HepG2 (cell line): ENCODE measurements around the gene ANAPC2. TPM values are rescaled to one million over a fixed set of nuclear protein-coding genes. Genes with fewer than 3 reads are reported as not detected.

Experiments
- DMTF1 ChIP-seq: sonication (generic); formaldehyde crosslinking; IDR thresholded peaks from 2 replicates; pipeline ENCODE4 v1.4.0; 2020; ENCODE audit warnings: mild to moderate bottlenecking, missing genetic modification reagents
- DNMT3B ChIP-seq: conservative IDR thresholded peaks from 2 replicates; pipeline ENCODE4 v1.6.1; 2016; ENCODE audit warnings: missing biosample characterization, control low read depth
- FOXA3 ChIP-seq: IDR thresholded peaks from 2 replicates; pipeline ENCODE4 v1.6.1; 2016; ENCODE audit warnings: missing genetic modification reagents, missing compliant biosample characterization
- GLI4 ChIP-seq: sonication (generic); formaldehyde crosslinking; IDR thresholded peaks from 2 replicates; pipeline ENCODE4 v1.5.1; 2020; ENCODE audit warnings: missing genetic modification reagents, mild to moderate bottlenecking, moderate library complexity, borderline replicate concordance
- POLR2G ChIP-seq: fragments of 200-400 bp; formaldehyde crosslinking; IDR thresholded peaks from 2 replicates; pipeline ENCODE4 v1.6.1; 2018; ENCODE audit warnings: mild to moderate bottlenecking, low read depth, low read length, moderate library complexity
- RBM22 ChIP-seq: fragments of 200-400 bp; formaldehyde crosslinking; optimal IDR thresholded peaks from 2 replicates; pipeline ENCODE3; 2017; ENCODE audit warnings: mild to moderate bottlenecking, low read length, moderate library complexity
- SMAD1 ChIP-seq: sonication (generic); formaldehyde crosslinking; IDR thresholded peaks from 2 replicates; pipeline ENCODE4 v1.4.0; 2020; ENCODE audit warnings: missing genetic modification reagents, low read depth, mild to moderate bottlenecking, borderline replicate concordance
- SRF ChIP-seq: IDR thresholded peaks from 2 replicates; pipeline ENCODE4 v1.6.1; 2011; ENCODE audit warnings: mild to moderate bottlenecking, low read depth, low read length, moderate library complexity
- SSRP1 ChIP-seq: IDR thresholded peaks from 2 replicates; pipeline ENCODE4 v1.6.1; 2016; ENCODE audit warnings: control low read depth
- YY1 ChIP-seq: IDR thresholded peaks from 2 replicates; pipeline ENCODE4 v1.6.1; 2011; ENCODE audit warnings: low read length, low read depth, moderate library complexity, mild to moderate bottlenecking; ENCODE audit not compliant: insufficient read depth, insufficient replicate concordance
- ZBTB46 ChIP-seq: sonication (generic); formaldehyde crosslinking; IDR thresholded peaks from 2 replicates; pipeline ENCODE4 v1.4.0; 2020; ENCODE audit warnings: mild to moderate bottlenecking, missing genetic modification reagents, borderline replicate concordance
- ZNF317 ChIP-seq: sonication (generic); formaldehyde crosslinking; IDR thresholded peaks from 2 replicates; pipeline ENCODE4 v1.5.0; 2020; ENCODE audit warnings: mild to moderate bottlenecking, missing genetic modification reagents
- ZNF382 ChIP-seq: sonication (generic); formaldehyde crosslinking; IDR thresholded peaks from 2 replicates; pipeline ENCODE4 v1.5.0; 2020; ENCODE audit warnings: missing genetic modification reagents, mild to moderate bottlenecking, borderline replicate concordance
- ZNF614 ChIP-seq: IDR thresholded peaks from 2 replicates; pipeline ENCODE4 v1.6.1; 2018; ENCODE audit warnings: missing biosample characterization, missing genetic modification reagents, inconsistent platforms, borderline replicate concordance
- ZNF652 ChIP-seq: IDR thresholded peaks from 2 replicates; pipeline ENCODE4 v1.6.1; 2016; ENCODE audit warnings: low read depth, borderline replicate concordance
- ZNF724P ChIP-seq: sonication (generic); formaldehyde crosslinking; IDR thresholded peaks from 2 replicates; pipeline ENCODE4 v1.8.0; 2022; ENCODE audit warnings: missing genetic modification reagents, borderline replicate concordance
- ZNF746 ChIP-seq: sonication (generic); formaldehyde crosslinking; IDR thresholded peaks from 2 replicates; pipeline ENCODE4 v1.8.0; 2022; ENCODE audit warnings: mild to moderate bottlenecking, missing genetic modification reagents
- ZNF780A ChIP-seq: sonication (generic); formaldehyde crosslinking; IDR thresholded peaks from 2 replicates; pipeline ENCODE4 v1.8.0; 2022; ENCODE audit warnings: mild to moderate bottlenecking, missing genetic modification reagents, moderate library complexity
- ZNF792 ChIP-seq: IDR thresholded peaks from 2 replicates; pipeline ENCODE4 v1.6.1; 2016
- polyA plus RNA-seq, 8 experiments: library from polyadenylated mRNA; depleted of rRNA in 3 of 8; stranded (reverse) in 7 of 8; unstranded in 1 of 8; fragments of >200 nt; fragmentation: Illumina TruSeq in 4 of 8; extraction: Trizol in 4 of 8; gene quantifications; 2 replicates each; pipeline versions ENCODE4 v1.2.1 to v1.2.3, GENCODE V29; 2011 to 2016; ENCODE audit warnings: low read depth in 4 of 8, missing spikeins in 1 of 8, mixed read lengths in 1 of 8; ENCODE audit not compliant: insufficient read depth in 1 of 8
- total RNA-seq, 5 experiments: library from RNA; depleted of rRNA; stranded (reverse); fragments of >200 nt; fragmentation: Illumina TruSeq; extraction: Trizol; gene quantifications; 2 replicates each; pipeline ENCODE4 v1.2.3, GENCODE V29; 2016; ENCODE audit warnings: low read depth in 1 of 5
- TF ChIP-seq, protein P1 (sequence below): sonication (generic); formaldehyde crosslinking; IDR thresholded peaks from 2 replicates; pipeline ENCODE4 v1.8.0; 2022; ENCODE audit warnings: mild to moderate bottlenecking, missing genetic modification reagents, moderate library complexity
- TF ChIP-seq, protein P2 (sequence below): IDR thresholded peaks from 2 replicates; pipeline ENCODE4 v1.6.1; 2018; ENCODE audit warnings: missing genetic modification reagents

ANAPC2 gene
- total and polyA plus RNA-seq, 2 of the 13 experiments (the other 11 are each of a cell fraction or from before 2014, with no cell fraction given) = 12.3 to 15.4 TPM

GRCh38 chr9:137129456-137130175 is 58.7 kb downstream of the ANAPC2 start (continued):
- TF ChIP-seq ZNF746 (CRISPR knock-in tag) (peak; percentile 32; the same call in 1 of the 2 replicates), FOXA3 (CRISPR knock-in tag) (peak; percentile 40; the same call in 1 of the 2 replicates), RBM22 (peak; percentile 91), DNMT3B (0 out of 2 replicates have a peak, but pooled peaks have one; percentile 48), ZNF614 (peak; percentile 61; the same call in 1 of the 2 replicates), SMAD1 (peak; percentile 50; the same call in 1 of the 2 replicates), ZNF780A (CRISPR knock-in tag) (no peak), POLR2G (peak; percentile 86), ZNF652 (CRISPR knock-in tag) (no peak), GLI4 (no peak), SRF (no peak), SSRP1 (CRISPR knock-in tag) (no peak), ZNF792 (CRISPR knock-in tag) (no peak; the same call in 1 of the 2 replicates), DMTF1 (CRISPR knock-in tag) (no peak), ZNF317 (CRISPR knock-in tag) (peak; percentile 48; the same call in 1 of the 2 replicates), YY1 (peak; percentile 93), ZBTB46 (CRISPR knock-in tag) (no peak), ZNF724P (CRISPR knock-in tag) (0 out of 2 replicates have a peak, but pooled peaks have one; percentile 29), ZNF382 (no peak)
- TF ChIP-seq, protein P1, sequence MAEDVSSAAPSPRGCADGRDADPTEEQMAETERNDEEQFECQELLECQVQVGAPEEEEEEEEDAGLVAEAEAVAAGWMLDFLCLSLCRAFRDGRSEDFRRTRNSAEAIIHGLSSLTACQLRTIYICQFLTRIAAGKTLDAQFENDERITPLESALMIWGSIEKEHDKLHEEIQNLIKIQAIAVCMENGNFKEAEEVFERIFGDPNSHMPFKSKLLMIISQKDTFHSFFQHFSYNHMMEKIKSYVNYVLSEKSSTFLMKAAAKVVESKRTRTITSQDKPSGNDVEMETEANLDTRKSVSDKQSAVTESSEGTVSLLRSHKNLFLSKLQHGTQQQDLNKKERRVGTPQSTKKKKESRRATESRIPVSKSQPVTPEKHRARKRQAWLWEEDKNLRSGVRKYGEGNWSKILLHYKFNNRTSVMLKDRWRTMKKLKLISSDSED (CRISPR knock-in tag) = no peak
- TF ChIP-seq, protein P2, sequence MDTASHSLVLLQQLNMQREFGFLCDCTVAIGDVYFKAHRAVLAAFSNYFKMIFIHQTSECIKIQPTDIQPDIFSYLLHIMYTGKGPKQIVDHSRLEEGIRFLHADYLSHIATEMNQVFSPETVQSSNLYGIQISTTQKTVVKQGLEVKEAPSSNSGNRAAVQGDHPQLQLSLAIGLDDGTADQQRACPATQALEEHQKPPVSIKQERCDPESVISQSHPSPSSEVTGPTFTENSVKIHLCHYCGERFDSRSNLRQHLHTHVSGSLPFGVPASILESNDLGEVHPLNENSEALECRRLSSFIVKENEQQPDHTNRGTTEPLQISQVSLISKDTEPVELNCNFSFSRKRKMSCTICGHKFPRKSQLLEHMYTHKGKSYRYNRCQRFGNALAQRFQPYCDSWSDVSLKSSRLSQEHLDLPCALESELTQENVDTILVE = no peak
